Stimulated activated CD8-positive, alpha-beta memory T cell treated with anti-CD3 and anti-CD28 coated beads, Interleukin-7, amount 100 ng/mL, for 48 hours (primary cell): ENCODE results near the gene MAPK8IP3.
"Not testable (repeated sequence)": the region's sequence is repeated elsewhere in the genome, so short reads cannot be mapped to it uniquely, and the experiment has no call there.

Experiments
- DNase-seq, 2 donors: peaks; one replicate each; pipeline ENCODE4 v3.0.0-alpha.2; 2020; ENCODE audit warnings: low read depth in 1 of 2; ENCODE audit errors: extremely low read depth in 1 of 2

The MAPK8IP3 gene

GRCh38 chr16:1708083-1708767 is 2.2 kb downstream of the MAPK8IP3 start:
- DNase-seq, result no peak

GRCh38 chr16:1708768-1709180 is 2.8 kb downstream of the MAPK8IP3 start:
- no peak for DNase-seq

GRCh38 chr16:1709356-1709755 is 3.4 kb downstream of the MAPK8IP3 start:
- no peak for DNase-seq

GRCh38 chr16:1710811-1711507 is 5.0 kb downstream of the MAPK8IP3 start:
- DNase-seq, result no peak

GRCh38 chr16:1712791-1713261 is 6.8 kb downstream of the MAPK8IP3 start:
- DNase-seq, result no peak

- no peak for DNase-seq
These were observed 7.3 kb downstream of the MAPK8IP3 start for GRCh38 chr16:1713331-1713730.

- DNase-seq, result no peak
These were observed 7.9 kb downstream of the MAPK8IP3 start for GRCh38 chr16:1713933-1714332.

- no peak for DNase-seq
These were observed 9.2 kb downstream of the MAPK8IP3 start for GRCh38 chr16:1715220-1715619.

GRCh38 chr16:1718236-1718635 is 12.2 kb downstream of the MAPK8IP3 start:
- DNase-seq, result not testable (repeated sequence)

- DNase-seq, result not testable (repeated sequence)
These were observed 13.7 kb downstream of the MAPK8IP3 start for GRCh38 chr16:1719559-1720229.

- DNase-seq, result no peak
These were observed 15.4 kb downstream of the MAPK8IP3 start for GRCh38 chr16:1721372-1721771.

GRCh38 chr16:1723450-1724147 is 17.6 kb downstream of the MAPK8IP3 start:
- no peak for DNase-seq

GRCh38 chr16:1724491-1724890 is 18.5 kb downstream of the MAPK8IP3 start:
- no peak for DNase-seq

GRCh38 chr16:1726661-1727502 is 20.9 kb downstream of the MAPK8IP3 start:
- DNase-seq, result no peak

- no peak for DNase-seq
These were observed 21.9 kb downstream of the MAPK8IP3 start for GRCh38 chr16:1727651-1728624.

GRCh38 chr16:1729026-1729425 is 23.0 kb downstream of the MAPK8IP3 start:
- DNase-seq, result no peak

GRCh38 chr16:1729445-1729844 is 23.4 kb downstream of the MAPK8IP3 start:
- no peak for DNase-seq

GRCh38 chr16:1731073-1731472 is 25.1 kb downstream of the MAPK8IP3 start:
- DNase-seq, result no peak

GRCh38 chr16:1731603-1732002 is 25.6 kb downstream of the MAPK8IP3 start:
- no peak for DNase-seq
